ENCODE data around the gene NKX6-2.

The NKX6-2 gene

DNA sequence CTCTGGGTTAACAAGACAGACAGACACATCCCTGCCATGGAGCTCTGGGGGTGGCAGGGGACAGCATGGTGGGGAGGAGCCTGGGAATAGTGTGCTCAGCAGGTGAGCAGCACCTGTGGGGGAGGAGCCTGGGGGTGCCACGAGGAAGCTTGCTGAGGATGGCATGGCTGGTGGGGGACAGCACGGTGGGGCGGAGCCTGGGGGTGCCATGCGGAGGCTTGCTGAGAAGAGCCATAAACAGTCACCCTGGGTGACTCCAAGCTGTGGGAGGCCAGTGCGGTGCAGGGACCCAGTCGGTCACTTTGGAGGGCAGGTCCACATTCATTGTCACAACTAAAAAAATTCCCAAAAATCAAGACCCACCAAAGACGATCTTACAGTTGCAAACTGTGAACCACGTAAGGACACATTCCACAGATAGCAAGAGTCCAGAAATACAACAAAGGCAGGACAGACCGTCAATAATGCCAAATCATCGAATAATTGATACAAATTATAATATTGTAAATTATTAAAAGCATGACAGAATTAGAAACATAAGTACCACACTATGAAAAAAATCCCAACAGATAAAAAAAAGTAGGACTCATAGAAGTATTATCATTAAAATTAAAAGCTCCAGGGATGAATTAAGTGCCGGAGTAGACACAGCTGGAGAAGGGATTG is 24.4 kb downstream of the NKX6-2 start:
- TF ChIP-seq, protein P1, sequence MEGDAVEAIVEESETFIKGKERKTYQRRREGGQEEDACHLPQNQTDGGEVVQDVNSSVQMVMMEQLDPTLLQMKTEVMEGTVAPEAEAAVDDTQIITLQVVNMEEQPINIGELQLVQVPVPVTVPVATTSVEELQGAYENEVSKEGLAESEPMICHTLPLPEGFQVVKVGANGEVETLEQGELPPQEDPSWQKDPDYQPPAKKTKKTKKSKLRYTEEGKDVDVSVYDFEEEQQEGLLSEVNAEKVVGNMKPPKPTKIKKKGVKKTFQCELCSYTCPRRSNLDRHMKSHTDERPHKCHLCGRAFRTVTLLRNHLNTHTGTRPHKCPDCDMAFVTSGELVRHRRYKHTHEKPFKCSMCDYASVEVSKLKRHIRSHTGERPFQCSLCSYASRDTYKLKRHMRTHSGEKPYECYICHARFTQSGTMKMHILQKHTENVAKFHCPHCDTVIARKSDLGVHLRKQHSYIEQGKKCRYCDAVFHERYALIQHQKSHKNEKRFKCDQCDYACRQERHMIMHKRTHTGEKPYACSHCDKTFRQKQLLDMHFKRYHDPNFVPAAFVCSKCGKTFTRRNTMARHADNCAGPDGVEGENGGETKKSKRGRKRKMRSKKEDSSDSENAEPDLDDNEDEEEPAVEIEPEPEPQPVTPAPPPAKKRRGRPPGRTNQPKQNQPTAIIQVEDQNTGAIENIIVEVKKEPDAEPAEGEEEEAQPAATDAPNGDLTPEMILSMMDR (IDR thresholded peaks at IDR 0.05; ENCODE audit: borderline replicate concordance, insufficient read depth, low read depth, low read length), result no peak
- H3K4me3 ChIP-seq (ENCODE audit: low read depth, low read length), result no peak overlapping the region

DNA sequence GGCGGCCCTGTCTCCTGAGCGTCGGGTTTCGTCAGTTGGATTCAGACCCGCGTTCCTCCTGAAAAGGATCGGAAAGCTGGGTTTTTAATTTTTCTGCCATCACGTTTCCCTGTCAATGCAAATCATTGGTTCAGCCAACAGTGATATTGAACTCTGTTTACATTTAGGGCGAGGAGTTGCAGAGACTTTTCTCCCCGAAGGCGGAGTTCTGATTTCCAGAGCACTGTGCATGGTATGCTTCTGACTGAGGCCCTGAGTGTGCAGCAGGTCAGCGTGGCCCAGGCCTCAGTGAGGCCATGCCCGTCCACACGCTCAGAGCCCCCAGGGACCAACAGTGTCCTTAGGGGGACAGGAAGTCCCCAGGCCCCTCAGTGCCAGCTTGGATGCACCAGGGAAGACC is 27.1 kb downstream of the NKX6-2 start:
- TF ChIP-seq, protein P1 (IDR thresholded peaks at IDR 0.05; ENCODE audit: borderline replicate concordance, insufficient read depth, low read depth, low read length), result no peak
- no peak overlapping the region for H3K4me3 ChIP-seq (ENCODE audit: low read depth, low read length)

DNA sequence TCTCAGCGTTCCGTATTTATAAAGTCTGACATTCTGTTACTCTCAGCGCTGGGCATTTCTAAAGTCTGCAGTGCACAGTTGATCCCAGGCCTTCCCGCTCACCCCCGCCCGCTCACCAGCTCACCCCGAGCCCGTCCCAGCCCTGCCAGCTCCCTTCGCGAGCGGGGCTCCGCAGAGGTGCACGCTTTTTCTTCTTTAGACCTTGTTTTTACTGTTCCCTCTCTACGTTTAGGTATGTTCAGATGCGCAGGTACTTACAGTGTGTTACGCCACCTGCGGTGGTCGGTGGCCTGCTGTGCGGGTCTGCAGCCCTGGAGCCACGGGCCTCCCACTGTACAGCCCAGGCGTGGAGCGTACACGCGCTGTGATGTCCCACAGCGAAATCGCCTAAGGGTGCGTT is 28.8 kb downstream of the NKX6-2 start:
- no peak overlapping the region for H3K4me3 ChIP-seq (ENCODE audit: low read depth, low read length)
- TF ChIP-seq, protein P1 (IDR thresholded peaks at IDR 0.05; ENCODE audit: borderline replicate concordance, insufficient read depth, low read depth, low read length), result no peak

DNA sequence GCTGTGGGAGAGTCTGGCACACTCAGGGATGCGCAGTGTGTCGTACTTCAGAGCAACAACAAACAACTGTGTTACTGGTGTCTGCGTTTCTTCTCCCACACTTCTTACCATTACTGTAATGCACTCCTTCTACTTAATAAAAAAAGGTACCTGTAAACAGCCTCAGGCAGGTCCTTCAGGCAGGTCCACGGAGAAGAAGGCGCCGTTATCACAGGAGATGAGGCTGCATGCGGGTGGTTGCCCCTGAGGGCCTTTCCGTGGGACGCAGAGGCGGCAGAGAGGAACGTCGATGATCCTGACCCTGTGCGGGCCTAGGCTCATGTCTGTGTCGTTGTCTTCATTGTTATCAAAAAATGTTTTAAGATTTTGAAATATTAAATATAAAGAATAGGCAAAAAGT is 29.4 kb downstream of the NKX6-2 start:
- TF ChIP-seq, protein P1 (IDR thresholded peaks at IDR 0.05; ENCODE audit: borderline replicate concordance, insufficient read depth, low read depth, low read length), result no peak
- H3K4me3 ChIP-seq (ENCODE audit: low read depth, low read length), result no peak overlapping the region

DNA sequence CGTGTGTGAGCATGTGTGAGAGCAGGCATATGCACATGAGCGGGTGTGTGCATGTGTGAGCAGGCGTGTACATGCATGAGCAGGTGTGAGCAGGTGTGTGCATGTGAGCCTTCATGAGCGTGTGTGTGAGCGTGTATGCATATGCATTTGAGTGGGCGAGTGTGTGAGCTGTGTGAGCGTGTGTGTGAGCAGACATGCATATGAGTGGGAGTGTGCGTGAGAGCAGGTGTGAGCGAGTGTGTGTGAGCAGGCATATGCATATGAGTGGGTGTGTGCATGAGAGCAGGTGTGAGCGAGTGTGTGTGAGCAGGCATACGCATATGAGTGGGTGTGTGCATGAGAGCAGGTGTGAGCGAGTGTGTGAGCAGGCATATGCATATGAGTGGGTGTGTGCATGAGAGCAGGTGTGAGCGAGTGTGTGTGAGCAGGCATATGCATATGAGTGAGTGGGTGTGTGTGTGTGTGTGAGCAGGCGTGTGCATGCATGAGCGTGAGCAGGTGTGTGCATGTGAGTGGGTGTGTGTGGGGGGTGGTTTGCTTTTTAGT is 30.7 kb downstream of the NKX6-2 start:
- H3K4me3 ChIP-seq (ENCODE audit: low read depth, low read length), result no peak overlapping the region
- TF ChIP-seq, protein P1 (IDR thresholded peaks at IDR 0.05; ENCODE audit: borderline replicate concordance, insufficient read depth, low read depth, low read length), result no peak

DNA sequence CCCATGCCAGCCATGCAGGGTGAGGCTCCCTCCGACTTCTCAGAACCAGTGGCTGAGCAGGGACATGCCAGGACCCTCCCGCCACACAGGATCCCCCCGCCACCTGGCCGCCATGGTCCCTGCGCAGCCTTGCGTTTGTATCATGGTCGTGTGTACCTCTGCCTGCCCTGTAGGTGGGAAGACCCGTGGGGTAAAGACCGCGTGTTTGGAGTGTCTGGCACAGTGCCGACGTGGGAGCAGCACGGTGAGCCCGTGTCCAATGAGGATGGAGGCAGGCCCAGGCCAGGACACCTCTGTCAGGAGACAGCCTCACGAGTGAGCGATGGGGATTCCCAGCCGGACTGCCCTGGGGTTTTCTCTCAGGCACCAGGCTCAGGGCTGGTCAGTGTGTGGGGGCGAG is 31.9 kb downstream of the NKX6-2 start:
- H3K4me3 ChIP-seq (ENCODE audit: low read depth, low read length), result no peak overlapping the region
- TF ChIP-seq, protein P1 (IDR thresholded peaks at IDR 0.05; ENCODE audit: borderline replicate concordance, insufficient read depth, low read depth, low read length), result no peak

DNA sequence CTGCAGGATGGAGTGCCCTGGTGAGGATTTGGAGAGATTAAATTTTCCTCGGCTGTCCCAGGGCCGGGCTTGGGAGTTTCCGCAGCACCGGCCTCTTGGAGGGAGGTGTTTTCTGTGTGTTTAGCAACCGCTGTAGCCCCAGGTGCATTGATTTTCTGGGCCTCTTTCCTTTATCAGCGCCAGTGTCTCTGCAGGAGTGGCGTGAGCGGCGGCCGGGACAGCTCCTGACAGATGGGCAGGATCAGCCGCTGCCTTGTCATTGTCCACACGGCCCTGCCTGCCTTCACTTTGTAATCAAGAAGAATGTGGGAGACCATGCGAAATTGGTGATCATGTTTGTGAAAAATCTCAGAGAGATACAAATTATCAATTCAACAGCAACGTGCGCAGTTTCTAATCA is 32.4 kb downstream of the NKX6-2 start:
- TF ChIP-seq, protein P1 (IDR thresholded peaks at IDR 0.05; ENCODE audit: borderline replicate concordance, insufficient read depth, low read depth, low read length), result no peak
- no peak overlapping the region for H3K4me3 ChIP-seq (ENCODE audit: low read depth, low read length)
